ENCODE measurements around the gene LRRC71. TPM values are rescaled to one million over a fixed set of nuclear protein-coding genes. Genes with fewer than 3 reads are reported as not detected.

Gene LRRC71
- total RNA-seq, 1 experiment from 2014 or later = 0.14 TPM

DNA sequence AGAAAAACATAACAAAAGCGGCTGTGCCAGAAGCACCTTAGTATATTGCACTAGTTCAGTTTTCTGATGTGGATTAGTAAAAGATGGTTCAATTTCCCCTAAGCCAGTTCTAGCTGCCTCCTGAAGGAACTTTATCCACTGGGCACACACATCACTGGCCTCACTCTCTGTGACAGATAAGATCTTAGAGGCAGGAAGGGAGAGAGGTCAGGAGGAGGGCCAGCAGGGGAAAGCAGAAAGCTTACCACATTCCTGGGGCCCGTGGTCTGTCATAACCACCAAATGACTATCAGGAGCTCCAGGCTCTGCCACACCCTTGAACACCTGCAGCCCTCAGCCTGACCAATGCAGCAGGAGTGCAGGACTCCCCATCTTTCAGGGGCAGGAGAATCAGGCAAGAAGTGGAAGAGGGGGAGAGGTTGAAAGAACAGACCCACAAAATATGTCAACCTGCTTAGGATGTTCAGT is 37.8 kb downstream of the LRRC71 start:
- in situ Hi-C loops (cut with HindIII; ENCODE audit: low pct_unique_long_range_greater_than_20kb, low sequenced_read_pairs) = no loop called here
- no peak for DNase-seq (ENCODE audit: low read depth)

DNA sequence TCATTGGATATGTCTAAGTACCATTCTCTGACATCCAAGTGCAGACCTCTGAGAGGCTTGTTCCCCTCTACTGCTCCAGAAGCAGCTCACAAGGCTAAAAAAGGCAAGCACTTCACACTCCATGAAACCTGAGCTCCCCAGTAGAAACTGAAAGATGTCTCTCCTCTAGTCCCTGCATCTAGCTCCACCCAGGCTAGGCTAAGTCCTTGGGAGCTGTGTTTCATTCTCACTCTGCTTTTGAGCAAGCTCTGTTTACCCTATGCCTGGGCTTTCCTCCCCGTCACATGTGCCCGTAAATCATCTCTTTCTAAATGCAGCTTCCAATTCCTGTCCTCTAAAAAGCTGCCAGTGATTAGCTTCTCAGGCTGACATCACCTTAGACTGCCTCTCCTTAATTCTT is 39.0 kb downstream of the LRRC71 start:
- in situ Hi-C loops (cut with HindIII; ENCODE audit: low pct_unique_long_range_greater_than_20kb, low sequenced_read_pairs) = no loop called here
- no peak for DNase-seq (ENCODE audit: low read depth)

DNA sequence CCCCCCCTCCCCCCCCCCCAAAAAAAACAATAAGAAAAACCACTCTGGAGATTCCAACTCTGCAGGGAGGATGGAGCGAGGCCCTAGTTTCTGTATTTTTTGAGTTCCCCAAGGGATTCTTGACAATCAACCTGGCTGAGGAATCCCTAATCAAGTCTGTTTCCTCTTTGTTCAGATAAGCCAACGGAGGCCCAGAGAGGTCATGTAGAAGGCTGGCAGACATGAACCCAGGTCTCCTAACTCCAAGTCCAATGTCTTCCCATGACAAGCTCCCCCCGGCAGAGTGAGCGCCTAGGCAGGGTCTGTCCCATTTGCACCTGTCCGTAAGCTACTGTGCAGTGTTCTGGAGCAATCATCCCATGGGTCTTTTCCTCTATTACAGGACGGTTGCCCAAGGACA is 39.5 kb downstream of the LRRC71 start:
- no peak for DNase-seq (ENCODE audit: low read depth)
- in situ Hi-C loops (cut with HindIII; ENCODE audit: low pct_unique_long_range_greater_than_20kb, low sequenced_read_pairs) = no loop called here

DNA sequence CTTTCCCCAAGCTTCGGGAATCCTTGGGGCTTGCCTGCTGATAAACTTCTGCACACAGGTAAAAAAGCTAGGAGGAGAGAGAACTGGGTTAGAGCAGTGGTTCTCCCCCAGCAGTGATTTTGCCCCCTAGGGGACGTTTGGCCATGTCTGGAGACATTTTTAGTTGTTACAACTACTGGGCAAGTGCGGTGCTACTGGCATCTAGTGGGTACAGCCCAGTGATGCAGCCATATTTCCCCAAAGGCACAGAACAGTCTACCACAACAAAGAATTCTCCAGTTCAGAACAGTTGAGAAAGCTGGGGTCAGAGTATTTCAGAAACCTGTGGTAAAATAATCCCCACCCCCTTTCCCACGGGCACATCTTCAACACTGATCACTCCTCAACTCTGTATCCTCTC is 41.3 kb downstream of the LRRC71 start:
- DNase-seq (ENCODE audit: low read depth) = no peak
- in situ Hi-C loops (cut with HindIII; ENCODE audit: low pct_unique_long_range_greater_than_20kb, low sequenced_read_pairs) = no loop called here

DNA sequence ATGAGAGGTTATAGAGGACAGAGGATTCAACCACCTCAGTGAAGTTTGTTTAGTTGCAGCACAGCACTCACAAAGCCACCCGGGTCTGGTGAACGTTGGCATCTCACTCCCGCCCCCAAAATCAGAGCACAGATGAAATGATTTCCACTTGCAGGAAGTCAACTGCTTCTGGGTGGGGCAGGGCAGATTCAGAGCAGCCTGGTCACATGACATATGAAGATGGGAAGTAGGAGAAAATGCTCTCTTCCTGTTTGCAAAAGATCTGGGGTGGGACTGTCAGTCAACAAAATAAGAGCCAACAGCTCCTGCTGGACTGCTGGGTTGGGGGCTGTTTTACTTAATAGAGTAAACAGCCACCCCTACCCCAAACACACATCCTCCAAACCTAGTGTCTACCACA is 43.2 kb downstream of the LRRC71 start:
- in situ Hi-C loops (cut with HindIII; ENCODE audit: low pct_unique_long_range_greater_than_20kb, low sequenced_read_pairs) = no loop called here
- DNase-seq (ENCODE audit: low read depth) = no peak

DNA sequence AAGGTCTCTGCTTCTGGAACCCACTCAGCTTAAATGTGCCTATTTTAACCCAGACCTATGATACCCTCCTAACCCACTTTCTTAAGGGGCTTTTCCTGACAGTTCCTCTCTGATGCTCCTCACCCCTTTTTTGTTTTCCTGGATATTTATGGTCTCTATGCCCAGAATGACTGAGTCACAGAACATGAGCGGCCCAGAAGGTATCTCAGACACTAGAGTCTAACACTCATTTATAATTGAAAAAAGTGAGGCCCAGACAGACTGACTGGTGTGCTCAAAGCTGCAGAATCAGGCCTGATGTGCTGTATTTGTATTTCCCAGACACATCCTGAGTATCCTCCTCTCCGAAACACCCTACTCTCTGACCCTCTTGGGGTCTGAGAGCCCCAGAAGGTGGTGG is 44.0 kb downstream of the LRRC71 start:
- no peak for DNase-seq (ENCODE audit: low read depth)
- in situ Hi-C loops (cut with HindIII; ENCODE audit: low pct_unique_long_range_greater_than_20kb, low sequenced_read_pairs) = no loop called here

DNA sequence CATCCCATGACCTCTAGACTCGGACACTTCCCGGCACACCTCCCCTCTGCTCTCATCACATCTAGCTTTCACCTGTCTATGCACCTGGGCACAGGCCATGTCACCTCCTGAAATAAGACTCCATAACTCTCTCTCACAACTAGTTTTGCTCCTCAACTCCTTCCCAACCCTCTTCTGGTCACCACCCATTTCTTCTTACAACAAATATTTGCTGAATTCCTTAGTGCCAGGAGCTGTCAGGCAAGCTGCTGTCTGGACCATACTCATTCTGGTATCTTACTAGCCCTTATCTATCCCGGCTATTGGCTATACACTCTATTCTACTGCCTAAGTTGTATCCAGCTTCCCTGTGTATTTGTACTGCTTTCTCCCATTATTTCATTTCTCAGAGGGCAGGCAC is 49.1 kb downstream of the LRRC71 start:
- in situ Hi-C loops (cut with HindIII; ENCODE audit: low pct_unique_long_range_greater_than_20kb, low sequenced_read_pairs) = no loop called here
- DNase-seq (ENCODE audit: low read depth) = no peak

DNA sequence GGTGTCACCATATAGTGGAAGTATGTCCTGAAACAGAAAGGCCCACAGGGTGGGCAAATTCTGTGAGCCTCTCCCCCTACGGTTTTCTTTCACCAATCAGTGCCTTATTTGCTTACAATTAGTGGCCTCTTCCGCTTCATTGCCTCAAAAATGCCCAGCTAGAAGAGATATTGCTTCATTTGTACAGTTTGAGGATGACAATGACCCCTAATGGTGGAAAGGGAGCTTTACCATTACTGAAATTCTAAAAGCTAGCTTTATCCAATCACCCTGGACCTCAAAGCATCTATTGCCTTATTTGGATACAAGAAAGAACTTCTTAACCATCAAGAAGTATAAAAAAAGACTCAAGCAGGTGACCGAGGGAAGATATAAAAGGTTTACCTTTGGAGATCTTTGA is 49.6 kb downstream of the LRRC71 start:
- in situ Hi-C loops (cut with HindIII; ENCODE audit: low pct_unique_long_range_greater_than_20kb, low sequenced_read_pairs) = no loop called here
- no peak for DNase-seq (ENCODE audit: low read depth)

DNA sequence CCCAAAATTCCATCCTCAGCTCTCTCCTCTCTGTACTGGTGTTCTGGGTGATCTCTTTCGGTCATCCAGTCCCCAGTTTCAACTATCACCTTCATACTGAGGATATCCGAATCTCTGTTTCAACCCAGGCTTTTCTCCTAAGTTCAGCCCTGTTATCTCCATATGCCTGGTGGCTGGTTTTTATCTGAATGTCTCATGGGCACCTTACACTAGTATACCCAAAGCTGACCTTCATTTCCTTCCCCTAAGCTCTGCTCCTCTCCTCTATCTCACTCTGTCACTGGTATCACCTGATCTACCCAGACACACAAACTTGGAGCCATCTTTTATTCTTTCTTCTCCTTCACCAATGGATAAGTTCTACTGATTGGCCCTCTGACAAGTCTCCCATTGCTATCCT is 53.0 kb downstream of the LRRC71 start:
- DNase-seq (ENCODE audit: low read depth) = no peak
- in situ Hi-C loops (cut with HindIII; ENCODE audit: low pct_unique_long_range_greater_than_20kb, low sequenced_read_pairs) = no loop called here

DNA sequence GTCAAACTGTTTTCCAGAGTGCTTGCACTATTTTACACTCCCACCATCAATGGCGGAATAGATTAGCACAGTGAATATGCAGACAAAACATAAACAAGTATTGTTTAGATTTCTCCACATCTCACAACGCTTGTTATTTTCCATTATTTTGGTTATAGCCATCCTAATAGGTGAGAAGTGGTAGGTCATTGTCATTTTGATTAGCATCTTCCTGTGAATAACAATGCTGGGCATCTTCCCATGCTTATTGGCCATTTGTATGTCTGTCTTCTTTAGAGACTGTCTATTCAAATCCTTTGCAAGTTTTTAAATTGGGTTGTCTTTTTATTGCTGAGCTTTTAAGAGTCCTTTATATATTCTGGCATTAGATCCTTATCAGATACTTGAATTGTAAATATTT is 54.7 kb downstream of the LRRC71 start:
- no peak for DNase-seq (ENCODE audit: low read depth)

DNA sequence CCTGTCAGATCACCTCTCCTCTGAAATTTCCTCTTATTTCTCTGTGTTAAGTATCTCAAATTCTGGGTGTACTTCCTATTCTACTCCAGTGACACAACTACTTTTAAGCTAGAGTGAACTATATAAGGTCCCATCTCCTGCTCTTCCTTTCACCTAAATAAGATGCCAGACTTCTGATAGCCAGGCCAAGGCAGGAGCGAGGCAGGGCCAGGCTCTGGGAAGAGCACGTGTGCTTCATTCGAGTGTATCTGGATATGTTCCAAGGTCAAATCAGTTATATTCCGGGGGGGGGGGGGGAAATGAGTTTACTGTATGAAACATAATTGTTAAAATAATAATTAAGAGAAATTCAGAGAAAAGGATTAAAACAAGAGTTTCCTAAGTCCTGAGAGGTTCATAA is 60.1 kb downstream of the LRRC71 start:
- in situ Hi-C loops (cut with HindIII; ENCODE audit: low pct_unique_long_range_greater_than_20kb, low sequenced_read_pairs) = no loop called here
- DNase-seq (ENCODE audit: low read depth) = no peak

More for the DNA sequence above, 54.7 kb downstream of the LRRC71 start:
- in situ Hi-C loops (cut with HindIII; ENCODE audit: low pct_unique_long_range_greater_than_20kb, low sequenced_read_pairs) = no loop called here

Other genes with a start within 250 kb of the LRRC71 start
- gene NES, start 243.2 kb upstream of the LRRC71 start, total RNA-seq (2014; rRNA removed; shearing (Covaris generic); ENCODE audit: low replicate concordance) = 0.03 TPM in 2 replicates
- gene CRABP2, start 215.0 kb upstream of the LRRC71 start, total RNA-seq (2014; rRNA removed; shearing (Covaris generic); ENCODE audit: low replicate concordance) = not detected in 2 replicates
- gene METTL25B, start 192.2 kb upstream of the LRRC71 start, total RNA-seq (2014; rRNA removed; shearing (Covaris generic); ENCODE audit: low replicate concordance) = 34.4 and 34.6 TPM in 2 replicates
- 9.6 and 19.6 TPM in 2 replicates for gene ISG20L2, start 191.9 kb upstream of the LRRC71 start, total RNA-seq (2014; rRNA removed; shearing (Covaris generic); ENCODE audit: low replicate concordance)
- gene MRPL24, start 179.5 kb upstream of the LRRC71 start, total RNA-seq (2014; rRNA removed; shearing (Covaris generic); ENCODE audit: low replicate concordance) = 181 and 194 TPM in 2 replicates
- gene HDGF, start 169.0 kb upstream of the LRRC71 start, total RNA-seq (2014; rRNA removed; shearing (Covaris generic); ENCODE audit: low replicate concordance) = 463 and 550 TPM in 2 replicates
- gene PRCC, start 153.1 kb upstream of the LRRC71 start, total RNA-seq (2014; rRNA removed; shearing (Covaris generic); ENCODE audit: low replicate concordance) = 29.4 and 50.9 TPM in 2 replicates
- gene SH2D2A, start 103.8 kb upstream of the LRRC71 start, total RNA-seq (2014; rRNA removed; shearing (Covaris generic); ENCODE audit: low replicate concordance) = not detected in 2 replicates
- gene INSRR, start 61.5 kb upstream of the LRRC71 start, total RNA-seq (2014; rRNA removed; shearing (Covaris generic); ENCODE audit: low replicate concordance) = 0.03 TPM in 1 of 2 replicates, not detected in the other
- not detected in 2 replicates for gene NTRK1, start 59.8 kb upstream of the LRRC71 start, total RNA-seq (2014; rRNA removed; shearing (Covaris generic); ENCODE audit: low replicate concordance)
- 0.88 and 5.0 TPM in 2 replicates for gene PEAR1, start 26.9 kb upstream of the LRRC71 start, total RNA-seq (2014; rRNA removed; shearing (Covaris generic); ENCODE audit: low replicate concordance)
- gene ARHGEF11, start 125.1 kb downstream of the LRRC71 start, total RNA-seq (2014; rRNA removed; shearing (Covaris generic); ENCODE audit: low replicate concordance) = 23.8 and 28.4 TPM in 2 replicates
- gene ETV3L, start 179.2 kb downstream of the LRRC71 start, total RNA-seq (2014; rRNA removed; shearing (Covaris generic); ENCODE audit: low replicate concordance) = not detected in 2 replicates
- 5.2 and 7.3 TPM in 2 replicates for gene ETV3, start 217.8 kb downstream of the LRRC71 start, total RNA-seq (2014; rRNA removed; shearing (Covaris generic); ENCODE audit: low replicate concordance)

Measured in Caki2 (cell line).